SU-DHL-6 (cell line): Measurements from ENCODE around the gene SDK1.

Source experiments
- H2AFZ ChIP-seq: fragments of 200-600 bp; sonication (generic); 2 replicates; pipeline ENCODE4 v1.6.1; 2014; ENCODE audit warnings: low read depth, mild to moderate bottlenecking, moderate library complexity, mixed read lengths, antibody characterized with exemption, low read length; ENCODE audit not compliant: severe bottlenecking
- H3F3A ChIP-seq: fragments of 200-600 bp; shearing (Covaris generic); 2 replicates; pipeline ENCODE4 v1.6.0; 2016; ENCODE audit warnings: antibody characterized with exemption, mild to moderate bottlenecking; ENCODE audit not compliant: insufficient read depth
- H3K27ac ChIP-seq: fragments of 200-600 bp; sonication (generic); 2 replicates; pipeline ENCODE4 v1.5.1; 2016; ENCODE audit warnings: low read depth, mild to moderate bottlenecking, low read length, moderate library complexity, mixed read lengths
- H3K27me3 ChIP-seq: fragments of 200-600 bp; sonication (generic), shearing (Covaris generic); 2 replicates; pipeline ENCODE4 v1.6.0; 2014; ENCODE audit warnings: mild to moderate bottlenecking, low read length
- H3K36me3 ChIP-seq: fragments of 200-600 bp; sonication (generic); 2 replicates; pipeline ENCODE4 v1.6.1; 2014; ENCODE audit warnings: mild to moderate bottlenecking, low read length, mixed read lengths
- H3K4me2 ChIP-seq: fragments of 300-600, 200-600 bp; shearing (Covaris generic), sonication (generic); 2 replicates; pipeline ENCODE4 v1.6.0; 2014; ENCODE audit warnings: low read length, low read depth, mild to moderate bottlenecking; ENCODE audit not compliant: poor library complexity, severe bottlenecking
- H3K4me3 ChIP-seq: fragments of 200-600 bp; sonication (generic); 2 replicates; pipeline ENCODE4 v1.5.1; 2014; ENCODE audit warnings: antibody characterized with exemption, low read length, mild to moderate bottlenecking, mixed read lengths; ENCODE audit not compliant: insufficient read depth, poor library complexity, severe bottlenecking
- H3K79me2 ChIP-seq: fragments of 200-600 bp; sonication (generic); 2 replicates; pipeline ENCODE4 v1.6.1; 2014; ENCODE audit warnings: mild to moderate bottlenecking, low read length, moderate library complexity; ENCODE audit not compliant: insufficient read depth
- H3K9ac ChIP-seq: fragments of 200-600 bp; sonication (generic); 2 replicates; pipeline ENCODE4 v1.7.0; 2014; ENCODE audit warnings: mild to moderate bottlenecking, low read length
- H3K9me2 ChIP-seq: fragments of 200-600 bp; sonication (generic); replicated peaks from 2 replicates; pipeline ENCODE4 v1.6.1; 2014; ENCODE audit warnings: low read length; ENCODE audit not compliant: insufficient read depth
- H3K9me3 ChIP-seq: fragments of 200-600 bp; sonication (generic); 2 replicates; pipeline ENCODE4 v1.6.1; 2014; ENCODE audit warnings: low read length, mixed read lengths; ENCODE audit not compliant: insufficient read depth
- H4K20me1 ChIP-seq: fragments of 200-600 bp; sonication (generic); 2 replicates; pipeline ENCODE4 v1.6.1; 2014; ENCODE audit warnings: low read depth, mild to moderate bottlenecking, antibody characterized with exemption, low read length, moderate library complexity, mixed read lengths
- CTCF ChIP-seq: fragments of 200-600 bp; sonication (generic); IDR thresholded peaks from one replicate; pipeline ENCODE4 v1.5.1; 2017; ENCODE audit warnings: antibody characterized with exemption, mild to moderate bottlenecking, low read length, moderate library complexity; ENCODE audit not compliant: insufficient read depth, poor library complexity, severe bottlenecking
- EZH2phosphoT487 ChIP-seq: fragments of 200-600 bp; sonication (generic), shearing (Covaris generic); conservative IDR thresholded peaks from 2 replicates; pipeline ENCODE4 v1.6.1; 2018; ENCODE audit warnings: mild to moderate bottlenecking, antibody characterized with exemption, low read length, moderate library complexity, mixed read lengths

SDK1 gene

GRCh38 chr7:4158441-4159153, 857.5 kb downstream of the SDK1 start:
- H3K36me3 ChIP-seq = no peaks in the 10 kb centered on the region
- TF ChIP-seq EZH2phosphoT487 (no peak), CTCF (no peak)
- H3K4me3 ChIP-seq = no peak overlapping the region
- no peak overlapping the region for H3K27ac ChIP-seq
- H3K79me2 ChIP-seq = no peaks in the 10 kb centered on the region
- H3K9me2 ChIP-seq = no peaks in the 10 kb centered on the region
- no peaks in the 10 kb centered on the region for H4K20me1 ChIP-seq
- H3F3A ChIP-seq = no peaks in the 10 kb centered on the region
- no peaks in the 10 kb centered on the region for H3K9me3 ChIP-seq
- H2AFZ ChIP-seq = no peak overlapping the region
- H3K4me2 ChIP-seq = no peak overlapping the region
- H3K9ac ChIP-seq = no peak overlapping the region
- no peaks in the 10 kb centered on the region; the same call in 1 of the 2 replicates for H3K27me3 ChIP-seq

GRCh38 chr7:4159154-4159501, 858.1 kb downstream of the SDK1 start:
- Histone ChIP-seq H3K27me3 (no peaks in the 10 kb centered on the region), H3K9me3 (no peaks in the 10 kb centered on the region), H3K36me3 (no peaks in the 10 kb centered on the region), H2AFZ (no peak overlapping the region), H3K9me2 (no peaks in the 10 kb centered on the region), H3K79me2 (no peaks in the 10 kb centered on the region), H3F3A (no peaks in the 10 kb centered on the region), H4K20me1 (no peaks in the 10 kb centered on the region), H3K27ac (no peak overlapping the region), H3K4me3 (no peak overlapping the region), H3K4me2 (no peak overlapping the region), H3K9ac (no peak overlapping the region)
- no peak for TF ChIP-seq EZH2phosphoT487
- TF ChIP-seq CTCF = no peak

GRCh38 chr7:4159761-4160554, 858.9 kb downstream of the SDK1 start:
- no peaks in the 10 kb centered on the region for H4K20me1 ChIP-seq
- H3K4me3 ChIP-seq = no peak overlapping the region
- no peaks in the 10 kb centered on the region for H3K9me3 ChIP-seq
- no peaks in the 10 kb centered on the region for H3K27me3 ChIP-seq
- no peaks in the 10 kb centered on the region for H3K9me2 ChIP-seq
- no peak overlapping the region for H2AFZ ChIP-seq
- no peaks in the 10 kb centered on the region for H3K36me3 ChIP-seq
- no peak overlapping the region for H3K4me2 ChIP-seq
- no peaks in the 10 kb centered on the region for H3F3A ChIP-seq
- H3K9ac ChIP-seq = no peak overlapping the region
- no peak overlapping the region for H3K27ac ChIP-seq
- H3K79me2 ChIP-seq = no peaks in the 10 kb centered on the region
- TF ChIP-seq CTCF (no peak), EZH2phosphoT487 (no peak)
